GM21723 (cell line): ENCODE measurements around the gene SH2B3.
"Not testable (repeated sequence)": the region's sequence is repeated elsewhere in the genome, so short reads cannot be mapped to it uniquely, and the experiment has no call there.

Source experiments
- ATAC-seq: cut with Tn5 transposase; IDR thresholded peaks from one replicate; pipeline ENCODE4 v1.9.1; 2021; ENCODE audit warnings: mild to moderate bottlenecking, moderate library complexity; ENCODE audit not compliant: unreplicated experiment

SH2B3 gene

GRCh38 chr12:111457071-111457470 lies 51.3 kb downstream of the SH2B3 start:
- no peak for ATAC-seq

- no peak for ATAC-seq
These were observed 51.9 kb downstream of the SH2B3 start for GRCh38 chr12:111457577-111457976.

- no peak for ATAC-seq
These were observed 52.9 kb downstream of the SH2B3 start for GRCh38 chr12:111458546-111459172.

GRCh38 chr12:111460111-111460510 lies 54.4 kb downstream of the SH2B3 start:
- ATAC-seq, result not testable (repeated sequence)

- ATAC-seq, result no peak
These were observed 56.6 kb downstream of the SH2B3 start for GRCh38 chr12:111462210-111462769.

GRCh38 chr12:111467092-111467856 lies 61.6 kb downstream of the SH2B3 start:
- ATAC-seq, result no peak

GRCh38 chr12:111467857-111468241 lies 62.1 kb downstream of the SH2B3 start:
- ATAC-seq, result no peak

- ATAC-seq, result no peak
These were observed 63.7 kb downstream of the SH2B3 start for GRCh38 chr12:111469401-111469800.

GRCh38 chr12:111471236-111471635 lies 65.5 kb downstream of the SH2B3 start:
- no peak for ATAC-seq

- no peak for ATAC-seq
These were observed 76.7 kb downstream of the SH2B3 start for GRCh38 chr12:111482462-111482861.

- no peak for ATAC-seq
These were observed 82.5 kb downstream of the SH2B3 start for GRCh38 chr12:111488271-111488670.

GRCh38 chr12:111488798-111489197 lies 83.1 kb downstream of the SH2B3 start:
- no peak for ATAC-seq

- not testable (repeated sequence) for ATAC-seq
These were observed 87.3 kb downstream of the SH2B3 start for GRCh38 chr12:111492979-111493378.

- ATAC-seq, result no peak
These were observed 89.0 kb downstream of the SH2B3 start for GRCh38 chr12:111494676-111495075.
